ENCODE measurements around the gene SART1. TPM values are rescaled to one million over a fixed set of nuclear protein-coding genes. Genes with fewer than 3 reads are reported as not detected.

The SART1 gene
- polyA plus RNA-seq, 1 donor from 2014 or later, result 34.9 TPM

DNA sequence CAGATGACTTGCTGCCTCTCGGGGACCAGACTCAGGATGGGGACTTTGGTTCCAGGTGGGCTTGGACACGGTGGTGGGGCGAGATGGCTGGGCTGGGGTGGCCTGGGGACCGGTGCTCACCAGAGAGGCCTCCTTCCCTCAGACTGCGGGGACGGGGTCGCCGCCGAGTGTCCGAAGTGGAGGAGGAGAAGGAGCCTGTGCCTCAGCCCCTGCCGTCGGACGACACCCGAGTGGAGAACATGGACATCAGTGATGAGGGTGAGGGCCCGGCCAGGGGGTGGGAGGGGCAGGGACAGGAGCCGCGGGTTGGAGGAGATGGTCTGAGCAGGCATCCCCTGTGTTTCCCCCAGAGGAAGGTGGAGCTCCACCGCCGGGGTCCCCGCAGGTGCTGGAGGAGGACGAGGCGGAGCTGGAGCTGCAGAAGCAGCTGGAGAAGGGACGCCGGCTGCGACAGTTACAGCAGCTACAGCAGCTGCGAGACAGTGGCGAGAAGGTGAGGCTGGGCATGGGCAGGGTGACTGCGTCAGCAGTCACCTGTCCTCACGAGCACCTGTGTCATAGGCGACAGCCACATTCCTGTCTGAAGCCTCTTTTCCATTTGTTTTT, 5.9 kb downstream of the SART1 start:
- Histone ChIP-seq H3K4me2 (ENCODE audit: low read length) (no peak overlapping the region), H3K36me3 (ENCODE audit: insufficient read depth, low read length) (no peaks in the 10 kb centered on the region), H3K9me2 (ENCODE audit: insufficient read depth, low read length) (no peaks in the 10 kb centered on the region), H4K20me1 (ENCODE audit: insufficient read depth) (no peaks in the 10 kb centered on the region), H3K79me2 (replicated peaks; ENCODE audit: insufficient read depth, low read length) (peaks cover 14% of the 10 kb centered on the region), H2AFZ (ENCODE audit: low read depth, low read length) (no peak overlapping the region), H3K4me3 (ENCODE audit: low read length) (no peak overlapping the region), H3K27ac (ENCODE audit: low read length) (no peak overlapping the region), H3K9ac (ENCODE audit: low read length) (no peak overlapping the region), H3K27me3 (ENCODE audit: insufficient read depth, low read depth, low read length) (no peaks in the 10 kb centered on the region), H3F3A (ENCODE audit: insufficient read depth, low read length, poor library complexity, severe bottlenecking) (no peaks in the 10 kb centered on the region), H3K9me3 (ENCODE audit: low read length) (no peaks in the 10 kb centered on the region)
- TF ChIP-seq RAD21 (conservative IDR thresholded peaks at IDR 0.05) (no peak), TAF1 (IDR thresholded peaks at IDR 0.05; ENCODE audit: low read depth) (no peak), MXI1 (conservative IDR thresholded peaks at IDR 0.05; ENCODE audit: poor library complexity, severe bottlenecking) (no peak), EZH2 (IDR thresholded peaks at IDR 0.05; ENCODE audit: borderline replicate concordance, insufficient read depth, low read length, poor library complexity, severe bottlenecking) (no peak), POLR2AphosphoS5 (IDR thresholded peaks at IDR 0.05) (no peak), EP300 (conservative IDR thresholded peaks at IDR 0.05; ENCODE audit: poor library complexity, severe bottlenecking) (no peak), SMC3 (conservative IDR thresholded peaks at IDR 0.05; ENCODE audit: poor library complexity) (no peak)
- TF ChIP-seq, protein P1, sequence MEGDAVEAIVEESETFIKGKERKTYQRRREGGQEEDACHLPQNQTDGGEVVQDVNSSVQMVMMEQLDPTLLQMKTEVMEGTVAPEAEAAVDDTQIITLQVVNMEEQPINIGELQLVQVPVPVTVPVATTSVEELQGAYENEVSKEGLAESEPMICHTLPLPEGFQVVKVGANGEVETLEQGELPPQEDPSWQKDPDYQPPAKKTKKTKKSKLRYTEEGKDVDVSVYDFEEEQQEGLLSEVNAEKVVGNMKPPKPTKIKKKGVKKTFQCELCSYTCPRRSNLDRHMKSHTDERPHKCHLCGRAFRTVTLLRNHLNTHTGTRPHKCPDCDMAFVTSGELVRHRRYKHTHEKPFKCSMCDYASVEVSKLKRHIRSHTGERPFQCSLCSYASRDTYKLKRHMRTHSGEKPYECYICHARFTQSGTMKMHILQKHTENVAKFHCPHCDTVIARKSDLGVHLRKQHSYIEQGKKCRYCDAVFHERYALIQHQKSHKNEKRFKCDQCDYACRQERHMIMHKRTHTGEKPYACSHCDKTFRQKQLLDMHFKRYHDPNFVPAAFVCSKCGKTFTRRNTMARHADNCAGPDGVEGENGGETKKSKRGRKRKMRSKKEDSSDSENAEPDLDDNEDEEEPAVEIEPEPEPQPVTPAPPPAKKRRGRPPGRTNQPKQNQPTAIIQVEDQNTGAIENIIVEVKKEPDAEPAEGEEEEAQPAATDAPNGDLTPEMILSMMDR (IDR thresholded peaks at IDR 0.05; ENCODE audit: poor library complexity, severe bottlenecking), result no peak
- TF ChIP-seq, protein P2, sequence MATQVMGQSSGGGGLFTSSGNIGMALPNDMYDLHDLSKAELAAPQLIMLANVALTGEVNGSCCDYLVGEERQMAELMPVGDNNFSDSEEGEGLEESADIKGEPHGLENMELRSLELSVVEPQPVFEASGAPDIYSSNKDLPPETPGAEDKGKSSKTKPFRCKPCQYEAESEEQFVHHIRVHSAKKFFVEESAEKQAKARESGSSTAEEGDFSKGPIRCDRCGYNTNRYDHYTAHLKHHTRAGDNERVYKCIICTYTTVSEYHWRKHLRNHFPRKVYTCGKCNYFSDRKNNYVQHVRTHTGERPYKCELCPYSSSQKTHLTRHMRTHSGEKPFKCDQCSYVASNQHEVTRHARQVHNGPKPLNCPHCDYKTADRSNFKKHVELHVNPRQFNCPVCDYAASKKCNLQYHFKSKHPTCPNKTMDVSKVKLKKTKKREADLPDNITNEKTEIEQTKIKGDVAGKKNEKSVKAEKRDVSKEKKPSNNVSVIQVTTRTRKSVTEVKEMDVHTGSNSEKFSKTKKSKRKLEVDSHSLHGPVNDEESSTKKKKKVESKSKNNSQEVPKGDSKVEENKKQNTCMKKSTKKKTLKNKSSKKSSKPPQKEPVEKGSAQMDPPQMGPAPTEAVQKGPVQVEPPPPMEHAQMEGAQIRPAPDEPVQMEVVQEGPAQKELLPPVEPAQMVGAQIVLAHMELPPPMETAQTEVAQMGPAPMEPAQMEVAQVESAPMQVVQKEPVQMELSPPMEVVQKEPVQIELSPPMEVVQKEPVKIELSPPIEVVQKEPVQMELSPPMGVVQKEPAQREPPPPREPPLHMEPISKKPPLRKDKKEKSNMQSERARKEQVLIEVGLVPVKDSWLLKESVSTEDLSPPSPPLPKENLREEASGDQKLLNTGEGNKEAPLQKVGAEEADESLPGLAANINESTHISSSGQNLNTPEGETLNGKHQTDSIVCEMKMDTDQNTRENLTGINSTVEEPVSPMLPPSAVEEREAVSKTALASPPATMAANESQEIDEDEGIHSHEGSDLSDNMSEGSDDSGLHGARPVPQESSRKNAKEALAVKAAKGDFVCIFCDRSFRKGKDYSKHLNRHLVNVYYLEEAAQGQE (IDR thresholded peaks at IDR 0.05; ENCODE audit: borderline replicate concordance), result no peak

DNA sequence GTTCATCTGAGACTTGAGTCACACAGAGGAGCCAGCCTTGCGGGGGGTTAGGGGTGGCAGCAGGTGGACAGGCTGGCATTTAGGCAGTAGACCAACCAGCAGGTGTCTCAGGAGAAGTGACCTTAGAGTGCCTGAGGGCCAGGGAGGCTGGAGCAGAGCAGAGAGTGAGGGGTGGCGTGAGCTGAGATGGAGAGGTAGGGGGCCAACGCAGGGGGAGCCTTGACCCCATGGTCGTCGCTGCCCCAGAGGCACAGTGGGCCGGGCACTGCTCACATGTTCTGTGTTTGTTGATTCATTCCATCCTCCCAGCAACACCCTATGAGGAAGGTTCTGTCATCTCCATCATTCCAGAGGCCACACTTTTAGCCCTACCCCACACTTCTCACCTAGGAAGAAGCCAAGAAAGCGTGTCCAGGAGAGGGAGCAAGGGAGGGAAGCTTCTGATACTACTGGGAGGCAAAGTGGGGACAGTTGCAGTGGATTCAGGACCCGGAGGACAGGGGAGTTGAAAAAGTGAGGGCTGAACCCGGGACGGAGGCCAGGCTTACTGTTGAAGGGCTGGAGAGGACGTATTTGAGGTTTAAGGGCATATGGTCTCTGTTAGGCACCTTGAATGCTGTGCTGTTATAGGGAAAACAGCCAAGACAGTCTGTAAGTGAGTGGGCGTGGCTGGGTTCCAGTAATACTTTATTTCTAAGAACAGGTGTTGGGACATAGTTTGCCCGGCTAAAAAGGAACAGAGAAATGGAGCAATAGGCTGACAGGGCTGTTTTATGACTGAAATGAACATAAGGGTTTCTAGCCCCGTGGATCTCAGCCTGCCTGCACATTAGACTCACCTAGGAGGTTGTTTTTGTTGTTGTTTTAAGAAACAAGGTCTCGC, 7.3 kb downstream of the SART1 start:
- H3K36me3 ChIP-seq (ENCODE audit: insufficient read depth, low read length), result no peaks in the 10 kb centered on the region

More for the DNA sequence above, 7.3 kb downstream of the SART1 start:
- H3F3A ChIP-seq (ENCODE audit: insufficient read depth, low read length, poor library complexity, severe bottlenecking), result no peaks in the 10 kb centered on the region
- no peak overlapping the region for H3K4me3 ChIP-seq (ENCODE audit: low read length)
- no peaks in the 10 kb centered on the region for H4K20me1 ChIP-seq (ENCODE audit: insufficient read depth)
- no peak overlapping the region for H3K4me2 ChIP-seq (ENCODE audit: low read length)
- H3K9me2 ChIP-seq (ENCODE audit: insufficient read depth, low read length), result no peaks in the 10 kb centered on the region
- no peaks in the 10 kb centered on the region for H3K9me3 ChIP-seq (ENCODE audit: low read length)
- H2AFZ ChIP-seq (ENCODE audit: low read depth, low read length), result no peak overlapping the region
- H3K9ac ChIP-seq (ENCODE audit: low read length), result no peak overlapping the region
- H3K79me2 ChIP-seq (replicated peaks; ENCODE audit: insufficient read depth, low read length), result peaks cover 3% of the 10 kb centered on the region
- H3K27ac ChIP-seq (ENCODE audit: low read length), result no peak overlapping the region
- H3K27me3 ChIP-seq (ENCODE audit: insufficient read depth, low read depth, low read length), result no peaks in the 10 kb centered on the region
- TF ChIP-seq TAF1 (IDR thresholded peaks at IDR 0.05; ENCODE audit: low read depth) (no peak), EP300 (conservative IDR thresholded peaks at IDR 0.05; ENCODE audit: poor library complexity, severe bottlenecking) (no peak), RAD21 (conservative IDR thresholded peaks at IDR 0.05) (no peak), SMC3 (conservative IDR thresholded peaks at IDR 0.05; ENCODE audit: poor library complexity) (no peak), MXI1 (conservative IDR thresholded peaks at IDR 0.05; ENCODE audit: poor library complexity, severe bottlenecking) (no peak), POLR2AphosphoS5 (IDR thresholded peaks at IDR 0.05) (no peak), EZH2 (IDR thresholded peaks at IDR 0.05; ENCODE audit: borderline replicate concordance, insufficient read depth, low read length, poor library complexity, severe bottlenecking) (no peak)
- TF ChIP-seq, protein P2 (IDR thresholded peaks at IDR 0.05; ENCODE audit: borderline replicate concordance), result no peak
- TF ChIP-seq, protein P1 (IDR thresholded peaks at IDR 0.05; ENCODE audit: poor library complexity, severe bottlenecking), result no peak
